Karpas-422 (cell line): Measurements from ENCODE around the gene ERCC5. TPM values are rescaled to one million over a fixed set of nuclear protein-coding genes. Genes with fewer than 3 reads are reported as not detected.

Experiments
- DNase-seq: peaks from one replicate; pipeline ENCODE4 v3.0.0-alpha.2; 2015
- H2AFZ ChIP-seq: fragments of 200-600 bp; sonication (generic); 2 replicates; pipeline ENCODE4 v1.6.1; 2014; ENCODE audit warnings: antibody characterized with exemption, low read length, mixed read lengths
- H3K27ac ChIP-seq: fragments of 200-600 bp; sonication (generic); 2 replicates; pipeline ENCODE4 v1.5.1; 2014; ENCODE audit warnings: mild to moderate bottlenecking, low read length, moderate library complexity
- H3K27me3 ChIP-seq: fragments of 200-600 bp; sonication (generic); 2 replicates; pipeline ENCODE4 v1.6.1; 2014; ENCODE audit warnings: low read length, mixed read lengths
- H3K36me3 ChIP-seq: fragments of 200-600 bp; sonication (generic); 2 replicates; pipeline ENCODE4 v1.6.1; 2014; ENCODE audit warnings: low read length, mixed read lengths; ENCODE audit not compliant: insufficient read depth
- H3K4me1 ChIP-seq: fragments of 200-600 bp; sonication (generic); 2 replicates; pipeline ENCODE4 v1.6.1; 2014; ENCODE audit warnings: mild to moderate bottlenecking, low read length, mixed read lengths
- H3K4me2 ChIP-seq: fragments of 200-600 bp; sonication (generic); 2 replicates; pipeline ENCODE4 v1.6.1; 2014; ENCODE audit warnings: low read length, low read depth, mild to moderate bottlenecking; ENCODE audit not compliant: poor library complexity, severe bottlenecking
- H3K4me3 ChIP-seq: fragments of 200-600 bp; sonication (generic); 2 replicates; pipeline ENCODE4 v1.5.1; 2014; ENCODE audit warnings: mild to moderate bottlenecking, antibody characterized with exemption, low read length, mixed read lengths
- H3K79me2 ChIP-seq: fragments of 200-600 bp; sonication (generic); 2 replicates; pipeline ENCODE4 v1.6.1; 2014; ENCODE audit warnings: mild to moderate bottlenecking, low read length, mixed read lengths
- H3K9ac ChIP-seq: fragments of 200-600 bp; sonication (generic); 2 replicates; pipeline ENCODE4 v1.6.0; 2014; ENCODE audit warnings: low read length
- H3K9me2 ChIP-seq: fragments of 200-600 bp; sonication (generic), shearing (Covaris generic); replicated peaks from 2 replicates; pipeline ENCODE4 v1.6.0; 2014; ENCODE audit warnings: mild to moderate bottlenecking, low read length, moderate library complexity; ENCODE audit not compliant: insufficient read depth
- H3K9me3 ChIP-seq: fragments of 300-700, 200-600 bp; sonication (generic); 2 replicates; pipeline ENCODE4 v1.6.1; 2014; ENCODE audit warnings: low read length, mixed read lengths
- H4K20me1 ChIP-seq: fragments of 200-600 bp; sonication (generic); 2 replicates; pipeline ENCODE4 v1.6.1; 2014; ENCODE audit warnings: mild to moderate bottlenecking, antibody characterized with exemption, low read length, low read depth; ENCODE audit not compliant: insufficient read depth
- total RNA-seq: library from RNA; depleted of rRNA; stranded (reverse); fragments of >200 nt; shearing (Covaris generic); gene quantifications from 2 replicates; pipeline ENCODE4 v1.2.3, GENCODE V29; 2014; ENCODE audit warnings: low replicate concordance

Gene ERCC5
- total RNA-seq, 1 experiment from 2014 or later = 43.3 TPM

DNA sequence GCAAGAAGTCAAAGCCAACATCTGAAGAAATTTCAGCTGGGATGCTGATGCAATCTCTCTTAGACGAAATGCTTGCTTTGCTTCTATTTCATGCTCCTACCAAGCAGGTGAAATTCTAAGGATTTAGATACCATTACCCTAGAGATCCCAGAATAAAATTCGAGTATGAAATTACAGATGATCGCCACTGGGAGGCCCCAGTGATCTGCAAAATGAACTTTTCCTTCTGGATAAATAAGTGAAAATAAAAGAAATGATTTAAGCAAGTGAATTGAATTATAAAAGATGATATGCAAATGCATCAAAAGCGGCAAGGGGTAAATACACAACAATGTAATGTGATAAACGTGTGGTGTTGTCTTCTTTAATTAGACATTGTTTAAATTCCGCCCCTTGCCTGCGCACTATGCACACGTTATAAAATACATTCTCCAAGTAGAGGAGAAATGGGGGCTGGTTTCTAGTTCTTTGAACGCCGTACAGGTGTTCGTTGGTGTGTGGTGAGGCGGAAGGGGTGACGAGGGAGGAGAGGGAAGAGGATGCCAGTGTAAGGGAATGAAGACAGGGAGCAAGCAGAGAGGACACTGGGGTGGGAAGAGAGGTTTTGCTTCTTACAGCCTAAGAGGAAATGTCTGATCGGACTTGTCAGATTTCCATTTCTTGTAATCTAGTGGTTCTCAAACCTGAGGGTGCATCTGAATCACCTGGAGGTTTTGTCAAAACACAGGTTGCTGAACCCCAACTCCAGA, 58.0 kb downstream of the ERCC5 start:
- H3K79me2 ChIP-seq = no peaks in the 10 kb centered on the region
- peaks cover 3% of the 10 kb centered on the region for H3K4me1 ChIP-seq
- H3K36me3 ChIP-seq = no peaks in the 10 kb centered on the region
- H3K9me3 ChIP-seq = no peaks in the 10 kb centered on the region
- no peak overlapping the region for H3K4me3 ChIP-seq
- no peak overlapping the region for H3K9ac ChIP-seq
- no peaks in the 10 kb centered on the region for H4K20me1 ChIP-seq
- no peak overlapping the region for H3K27ac ChIP-seq
- no peaks in the 10 kb centered on the region for H3K27me3 ChIP-seq
- H3K4me2 ChIP-seq = no peak overlapping the region
- H3K9me2 ChIP-seq = no peaks in the 10 kb centered on the region
- H2AFZ ChIP-seq = no peak overlapping the region
- DNase-seq = peak; percentile 62

DNA sequence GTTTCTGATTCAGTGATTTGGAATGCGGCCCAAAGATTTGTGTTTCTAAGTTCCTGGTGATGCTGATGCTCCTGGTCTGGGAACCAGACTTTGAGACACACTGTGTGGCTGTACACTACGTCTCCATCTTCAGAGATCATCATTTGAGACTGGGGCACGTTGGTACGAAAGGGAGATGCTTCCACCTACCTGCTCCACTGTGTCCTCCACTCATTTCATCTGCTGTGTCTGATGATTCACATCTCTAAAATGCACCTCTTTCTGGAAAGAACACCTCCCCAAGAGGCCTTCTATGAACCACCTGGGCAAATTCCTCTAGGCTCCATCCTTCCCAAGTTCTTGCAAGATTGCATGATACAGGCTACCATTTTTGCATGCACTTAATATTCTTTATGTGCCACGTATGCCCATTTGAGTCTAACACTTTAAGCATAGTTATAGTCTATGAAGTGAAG, 58.6 kb downstream of the ERCC5 start:
- Histone ChIP-seq H3K9me3 (no peaks in the 10 kb centered on the region), H3K4me2 (no peak overlapping the region)

DNA sequence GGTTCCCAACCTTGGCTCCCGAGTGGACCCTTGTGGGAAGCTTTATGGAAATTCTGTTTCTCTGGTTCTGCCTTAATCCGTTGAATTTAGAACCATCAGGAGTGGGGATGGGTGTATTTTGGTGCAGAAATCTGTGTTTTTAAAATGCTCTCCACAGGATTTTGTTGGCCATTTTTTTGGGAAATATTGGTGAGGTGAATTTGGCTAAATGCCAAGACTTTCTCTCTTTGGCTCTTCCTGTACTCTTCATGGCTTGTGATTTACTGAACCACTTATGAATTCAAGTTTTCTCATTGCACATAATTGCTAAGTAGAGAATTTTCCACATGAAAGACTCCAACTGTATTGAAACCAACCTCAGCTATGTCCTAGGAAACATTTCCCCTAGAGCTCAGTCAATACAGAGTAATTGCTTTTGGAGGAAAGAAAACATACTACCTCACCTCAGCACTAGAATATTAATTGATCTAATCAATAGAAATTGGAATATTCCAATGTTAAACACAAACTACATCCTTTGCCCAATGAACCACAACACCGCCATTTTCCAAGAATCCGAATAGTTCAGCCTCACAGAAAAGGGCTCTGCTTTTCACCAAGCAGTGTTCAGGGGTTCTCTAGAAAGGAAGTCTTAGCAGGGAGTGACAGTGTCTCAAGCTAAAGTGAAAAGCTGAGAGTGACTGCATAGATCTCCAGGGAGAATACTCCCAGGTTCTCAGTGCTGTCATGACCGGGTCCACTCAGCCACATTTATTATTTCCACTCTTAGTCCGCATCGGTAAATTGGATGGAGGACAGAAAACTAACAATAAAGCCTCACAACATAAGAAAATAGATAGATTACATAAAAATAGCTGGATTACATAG, 60.3 kb downstream of the ERCC5 start:
- Histone ChIP-seq H4K20me1 (no peaks in the 10 kb centered on the region), H3K36me3 (no peaks in the 10 kb centered on the region), H3K27ac (no peak overlapping the region), H3K4me2 (no peak overlapping the region), H3K9ac (no peak overlapping the region), H3K9me2 (no peaks in the 10 kb centered on the region), H3K4me1 (no peaks in the 10 kb centered on the region), H2AFZ (no peak overlapping the region), H3K9me3 (no peaks in the 10 kb centered on the region), H3K79me2 (no peaks in the 10 kb centered on the region), H3K27me3 (no peaks in the 10 kb centered on the region), H3K4me3 (no peak overlapping the region)
- DNase-seq = no peak

More for the DNA sequence above, 58.6 kb downstream of the ERCC5 start:
- Histone ChIP-seq H3K9me2 (no peaks in the 10 kb centered on the region), H3K36me3 (no peaks in the 10 kb centered on the region), H3K79me2 (no peaks in the 10 kb centered on the region), H2AFZ (no peak overlapping the region), H3K27me3 (no peaks in the 10 kb centered on the region), H4K20me1 (no peaks in the 10 kb centered on the region), H3K4me3 (no peak overlapping the region), H3K4me1 (no peaks in the 10 kb centered on the region), H3K9ac (no peak overlapping the region), H3K27ac (no peak overlapping the region)
- DNase-seq = no peak

DNA sequence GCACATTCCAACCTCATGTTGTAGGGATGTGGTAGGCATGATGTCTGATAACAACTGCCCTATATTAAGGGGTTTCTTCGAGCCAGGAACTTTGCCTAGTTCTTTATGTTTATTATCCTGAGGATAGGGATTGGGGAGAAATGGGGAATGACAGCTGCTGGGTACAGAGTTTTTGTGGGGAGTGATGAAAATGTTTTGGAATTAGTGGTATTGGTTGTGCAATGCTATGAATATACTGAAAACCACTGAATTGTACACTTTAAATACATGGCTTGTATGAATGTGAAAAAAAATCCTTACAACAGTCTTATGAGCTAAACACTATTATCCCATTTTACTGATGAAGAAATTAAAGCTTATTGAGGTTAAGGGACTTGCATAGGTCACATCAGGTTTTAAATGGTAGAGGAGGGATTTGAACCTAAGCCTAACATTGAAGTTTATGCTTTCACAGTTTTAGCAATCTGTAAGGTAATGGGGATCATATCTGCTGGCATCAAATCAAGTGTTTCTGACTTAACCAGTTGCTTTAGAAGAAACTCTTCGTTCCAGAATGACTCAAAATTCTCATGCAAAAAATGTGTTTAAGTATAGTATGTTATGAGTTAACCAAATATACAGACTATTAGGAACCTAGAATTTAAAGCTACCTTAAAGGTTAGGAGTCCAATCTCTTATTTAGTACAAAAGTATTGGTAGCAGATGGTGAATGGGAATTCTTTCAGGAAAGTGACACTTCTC, 61.4 kb downstream of the ERCC5 start:
- H3K9me2 ChIP-seq = no peaks in the 10 kb centered on the region
- H3K27me3 ChIP-seq = no peaks in the 10 kb centered on the region
- H3K4me3 ChIP-seq = no peak overlapping the region
- H3K9me3 ChIP-seq = no peaks in the 10 kb centered on the region
- H2AFZ ChIP-seq = no peak overlapping the region
- no peaks in the 10 kb centered on the region for H3K4me1 ChIP-seq
- no peaks in the 10 kb centered on the region for H3K79me2 ChIP-seq
- no peaks in the 10 kb centered on the region for H4K20me1 ChIP-seq
- no peak for DNase-seq
- no peaks in the 10 kb centered on the region for H3K36me3 ChIP-seq
- no peak overlapping the region for H3K9ac ChIP-seq
- H3K4me2 ChIP-seq = no peak overlapping the region
- H3K27ac ChIP-seq = no peak overlapping the region

DNA sequence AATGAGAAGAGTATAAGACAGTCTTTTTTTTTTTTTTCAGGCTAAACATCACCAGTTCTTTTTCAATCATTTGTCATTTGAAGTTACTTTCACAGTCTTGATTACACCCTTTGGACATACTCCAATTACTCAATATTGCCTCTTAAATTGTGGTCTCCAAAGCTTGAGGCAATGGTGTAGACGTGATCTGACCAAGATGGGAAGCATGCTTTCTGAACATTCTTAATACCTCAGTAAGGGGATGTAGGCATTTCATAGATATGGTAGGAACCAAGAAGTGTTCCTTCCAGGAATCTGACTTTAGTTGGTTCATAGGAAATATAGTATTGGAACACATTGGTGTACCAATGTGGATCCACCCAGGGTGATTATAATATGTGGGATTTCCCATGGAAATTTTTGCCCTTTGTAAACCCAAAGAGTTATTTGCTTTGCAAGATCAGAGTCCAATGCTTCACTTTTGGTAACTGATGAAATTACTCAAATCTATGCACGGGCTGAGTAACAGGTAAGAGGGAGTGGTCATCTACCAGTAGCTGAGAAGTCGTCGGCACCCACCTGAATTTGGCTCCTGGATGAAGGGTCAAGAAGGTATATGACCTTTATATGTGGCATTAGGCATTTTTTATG, 62.2 kb downstream of the ERCC5 start:
- no peak overlapping the region for H3K27ac ChIP-seq
- H3K4me1 ChIP-seq = no peaks in the 10 kb centered on the region
- H3K4me3 ChIP-seq = no peak overlapping the region
- H3K9me2 ChIP-seq = no peaks in the 10 kb centered on the region
- H2AFZ ChIP-seq = no peak overlapping the region
- H4K20me1 ChIP-seq = no peaks in the 10 kb centered on the region
- no peaks in the 10 kb centered on the region for H3K9me3 ChIP-seq
- no peaks in the 10 kb centered on the region for H3K27me3 ChIP-seq
- no peak overlapping the region for H3K9ac ChIP-seq
- no peaks in the 10 kb centered on the region for H3K79me2 ChIP-seq
- DNase-seq = no peak
- no peak overlapping the region for H3K4me2 ChIP-seq
- no peaks in the 10 kb centered on the region for H3K36me3 ChIP-seq

DNA sequence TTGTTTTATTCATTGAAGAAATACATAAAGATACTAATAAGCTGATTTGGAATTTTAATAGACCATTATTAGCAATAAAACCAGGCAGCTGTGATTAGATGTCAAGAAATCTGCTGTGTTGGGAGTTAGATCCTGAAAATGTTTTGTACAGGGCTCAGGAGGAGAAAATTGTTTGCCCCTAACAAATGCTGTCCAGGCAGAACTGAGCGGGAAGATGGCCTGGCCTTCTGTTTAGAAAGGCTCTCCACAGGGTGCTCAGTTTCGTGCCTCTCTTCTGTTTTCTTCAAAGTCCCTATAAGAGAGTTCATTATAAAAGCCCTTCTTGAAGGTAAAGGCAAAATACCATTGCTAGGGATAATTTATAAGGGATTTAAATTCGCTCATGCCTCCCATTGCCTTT, 64.1 kb downstream of the ERCC5 start:
- no peak overlapping the region for H3K27ac ChIP-seq
- no peaks in the 10 kb centered on the region for H3K4me1 ChIP-seq
- H3K4me3 ChIP-seq = no peak overlapping the region
- no peaks in the 10 kb centered on the region for H3K27me3 ChIP-seq
- H3K79me2 ChIP-seq = no peaks in the 10 kb centered on the region
- no peak overlapping the region for H3K9ac ChIP-seq
- no peaks in the 10 kb centered on the region for H3K9me3 ChIP-seq
- H3K9me2 ChIP-seq = no peaks in the 10 kb centered on the region
- H3K36me3 ChIP-seq = no peaks in the 10 kb centered on the region
- no peaks in the 10 kb centered on the region for H4K20me1 ChIP-seq
- DNase-seq = no peak
- H2AFZ ChIP-seq = no peak overlapping the region
- no peak overlapping the region for H3K4me2 ChIP-seq

DNA sequence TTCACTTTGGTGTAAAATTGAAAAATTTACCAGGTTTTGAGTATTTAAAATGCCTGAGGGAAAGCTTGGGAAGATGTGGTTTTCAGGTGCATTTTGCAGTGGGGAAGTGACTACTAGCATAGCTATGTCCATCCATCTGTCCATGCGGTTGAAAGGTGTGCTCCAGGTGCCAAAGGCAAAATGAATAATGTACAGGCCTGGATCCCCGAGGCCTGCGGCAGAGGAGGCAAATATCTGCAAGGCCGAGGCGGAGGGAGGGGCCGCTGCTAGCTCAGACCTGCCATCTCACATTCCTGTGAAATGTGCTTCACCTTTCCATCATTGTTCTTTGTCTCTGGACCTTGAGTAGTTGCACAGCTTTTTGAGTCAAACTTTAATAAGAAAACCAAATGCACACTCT, 65.5 kb downstream of the ERCC5 start:
- Histone ChIP-seq H3K9me2 (no peaks in the 10 kb centered on the region), H3K9ac (no peak overlapping the region), H4K20me1 (no peaks in the 10 kb centered on the region), H3K27ac (no peak overlapping the region), H3K4me1 (no peaks in the 10 kb centered on the region), H3K4me2 (no peak overlapping the region), H2AFZ (no peak overlapping the region), H3K36me3 (no peaks in the 10 kb centered on the region), H3K27me3 (no peaks in the 10 kb centered on the region), H3K4me3 (no peak overlapping the region), H3K9me3 (no peaks in the 10 kb centered on the region), H3K79me2 (no peaks in the 10 kb centered on the region)
- no peak for DNase-seq
